ENCODE measurements around the gene NAALADL2.

The NAALADL2 gene

DNA sequence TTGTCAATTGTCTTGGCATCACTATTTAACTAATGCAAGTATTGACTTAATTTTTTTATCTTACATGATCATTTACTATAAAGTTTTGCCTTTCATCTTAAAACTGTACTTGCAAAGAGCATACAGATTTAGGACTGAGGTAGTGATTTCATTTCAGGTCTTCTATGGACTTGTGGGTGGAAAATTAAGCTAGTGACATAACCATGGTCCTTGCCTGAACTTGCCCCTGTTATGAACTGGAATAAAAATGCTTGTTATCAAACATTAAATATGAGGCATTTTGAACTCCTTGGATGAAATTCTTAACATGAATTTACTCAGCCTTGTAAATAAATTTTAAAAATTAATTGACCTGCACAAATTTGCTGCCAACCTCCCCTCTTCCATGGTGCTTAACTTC is 712.0 kb downstream of the NAALADL2 start:
- H3K4me1 Mint-ChIP-seq = peaks cover 4% of the 10 kb centered on the region
- no peaks in the 10 kb centered on the region for H3K9me3 Mint-ChIP-seq
- H3K27me3 Mint-ChIP-seq (ENCODE audit: low read depth) = no peaks in the 10 kb centered on the region
- no peak overlapping the region for H3K27ac Mint-ChIP-seq
- H3K4me3 Mint-ChIP-seq = no peak overlapping the region
- no peak for TF ChIP-seq CTCF (IDR thresholded peaks at IDR 0.05; ENCODE audit: unreplicated experiment in 3 of 3)
- no peaks in the 10 kb centered on the region for H3K36me3 Mint-ChIP-seq (ENCODE audit: low read depth)

DNA sequence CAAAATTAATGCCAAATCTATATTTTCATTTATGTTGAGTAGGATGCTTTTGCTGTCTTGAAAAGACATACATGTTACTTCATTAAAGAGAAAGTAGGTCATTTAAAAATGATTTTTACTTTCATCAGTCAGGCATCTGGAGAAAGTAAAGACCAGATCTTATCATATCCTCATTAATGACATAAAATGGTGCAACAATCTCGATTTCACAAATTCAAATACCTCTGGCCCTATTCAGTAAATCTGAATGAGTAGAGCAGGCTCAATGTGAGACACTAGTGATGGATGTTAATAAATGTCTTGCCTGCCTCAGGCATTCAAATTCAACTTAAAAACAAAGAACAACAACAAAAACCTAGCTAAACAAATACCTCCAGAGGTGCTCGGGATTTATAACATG is 714.1 kb downstream of the NAALADL2 start:
- Mint-ChIP-seq H3K36me3 (ENCODE audit: low read depth) (no peaks in the 10 kb centered on the region), H3K4me3 (no peak overlapping the region), H3K27me3 (ENCODE audit: low read depth) (no peaks in the 10 kb centered on the region), H3K27ac (no peak overlapping the region), H3K9me3 (no peaks in the 10 kb centered on the region), H3K4me1 (peaks cover 4% of the 10 kb centered on the region)
- TF ChIP-seq CTCF (IDR thresholded peaks at IDR 0.05; ENCODE audit: unreplicated experiment in 3 of 3) = no peak

GRCh38 chr3:175580318-175580717 is 721.2 kb downstream of the NAALADL2 start:
- Mint-ChIP-seq H3K27ac (no peak overlapping the region), H3K36me3 (ENCODE audit: low read depth) (no peaks in the 10 kb centered on the region), H3K4me3 (no peak overlapping the region), H3K9me3 (no peaks in the 10 kb centered on the region), H3K4me1 (peaks cover 8% of the 10 kb centered on the region), H3K27me3 (ENCODE audit: low read depth) (no peaks in the 10 kb centered on the region)
- TF ChIP-seq CTCF (IDR thresholded peaks at IDR 0.05; ENCODE audit: unreplicated experiment in 3 of 3) = no peak

- H3K27ac Mint-ChIP-seq = no peak overlapping the region
- H3K4me1 Mint-ChIP-seq = no peaks in the 10 kb centered on the region
- H3K9me3 Mint-ChIP-seq = peaks cover 2% of the 10 kb centered on the region
- TF ChIP-seq CTCF (IDR thresholded peaks at IDR 0.05; ENCODE audit: unreplicated experiment in 3 of 3) = no peak
- H3K36me3 Mint-ChIP-seq (ENCODE audit: low read depth) = no peaks in the 10 kb centered on the region
- H3K4me3 Mint-ChIP-seq = no peak overlapping the region
- H3K27me3 Mint-ChIP-seq (ENCODE audit: low read depth) = no peaks in the 10 kb centered on the region
These were observed 726.8 kb downstream of the NAALADL2 start for GRCh38 chr3:175585898-175586297.

- Mint-ChIP-seq H3K4me3 (no peak overlapping the region), H3K9me3 (peaks cover 18% of the 10 kb centered on the region), H3K4me1 (no peaks in the 10 kb centered on the region), H3K27me3 (ENCODE audit: low read depth) (no peaks in the 10 kb centered on the region), H3K27ac (no peak overlapping the region), H3K36me3 (ENCODE audit: low read depth) (peaks cover 8% of the 10 kb centered on the region)
- no peak for TF ChIP-seq CTCF (IDR thresholded peaks at IDR 0.05; ENCODE audit: unreplicated experiment in 3 of 3)
These were observed 731.6 kb downstream of the NAALADL2 start for GRCh38 chr3:175590745-175591144.

- Mint-ChIP-seq H3K36me3 (ENCODE audit: low read depth) (peaks cover 8% of the 10 kb centered on the region), H3K9me3 (peaks cover 18% of the 10 kb centered on the region), H3K27ac (no peak overlapping the region), H3K27me3 (ENCODE audit: low read depth) (no peaks in the 10 kb centered on the region), H3K4me3 (no peak overlapping the region), H3K4me1 (no peaks in the 10 kb centered on the region)
- TF ChIP-seq CTCF (IDR thresholded peaks at IDR 0.05; ENCODE audit: unreplicated experiment in 3 of 3) = no peak
These were observed 732.2 kb downstream of the NAALADL2 start for GRCh38 chr3:175591375-175591774.
